ENCODE data around the gene TTLL3.
"Not testable (repeated sequence)": the region's sequence is repeated elsewhere in the genome, so short reads cannot be mapped to it uniquely, and the experiment has no call there.

Gene TTLL3

GRCh38 chr3:9809615-9810432, at the start of gene TTLL3:
TTLL3 (plus strand) TSS chr3:9810262; CDS start chr3:9810662, 400 bp downstream.
- no peak for DNase-seq (ENCODE audit: low read depth in 3 of 3)

- no peak for DNase-seq (ENCODE audit: low read depth in 3 of 3)
Observed at GRCh38 chr3:9760779-9761505, 49.1 kb upstream of the TTLL3 start.

GRCh38 chr3:9761919-9762318, 48.1 kb upstream of the TTLL3 start:
- DNase-seq (ENCODE audit: low read depth in 3 of 3), result no peak

DNA sequence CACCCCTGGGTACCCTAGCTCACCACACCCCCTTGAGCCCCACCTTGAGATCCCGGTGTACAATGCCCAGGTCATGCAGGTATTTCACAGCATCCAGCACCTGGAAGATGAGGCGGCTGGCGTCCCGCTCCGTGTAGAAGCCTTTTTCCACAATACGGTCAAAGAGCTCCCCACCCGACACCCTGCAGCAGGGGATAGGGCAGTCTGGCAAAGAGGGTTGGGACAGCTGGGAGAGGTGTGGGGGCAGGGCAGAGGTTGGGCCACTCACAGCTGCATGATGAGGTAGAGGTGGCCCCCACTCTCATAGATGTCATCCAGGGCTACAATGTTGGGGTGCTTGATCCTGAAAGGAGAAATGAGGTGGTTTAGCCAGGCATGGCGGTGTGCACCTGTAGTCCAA, 47.2 kb upstream of the TTLL3 start:
- DNase-seq (ENCODE audit: low read depth in 3 of 3), result no peak

DNA sequence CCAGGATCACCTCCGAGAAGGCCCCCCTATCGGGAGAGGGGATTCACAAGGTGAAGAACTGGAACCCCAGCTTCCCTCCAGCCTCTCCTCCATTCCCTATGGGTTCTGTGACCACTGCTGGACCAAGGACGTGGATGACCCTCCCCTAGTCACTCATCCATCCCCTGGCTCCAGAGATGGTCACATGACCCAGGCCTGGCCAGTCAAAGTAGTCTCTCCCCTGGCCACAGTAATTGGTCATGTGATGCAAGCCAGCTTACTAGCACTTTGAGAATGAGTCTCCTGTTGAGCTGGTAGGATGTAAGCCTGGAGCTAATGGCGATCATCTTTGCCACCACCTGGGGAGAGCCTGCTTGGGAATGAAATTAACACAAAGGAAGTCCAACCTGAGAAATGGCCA, 44.2 kb upstream of the TTLL3 start:
- no peak for DNase-seq (ENCODE audit: low read depth in 3 of 3)

- no peak for DNase-seq (ENCODE audit: low read depth in 3 of 3)
Observed at GRCh38 chr3:9767418-9767817, 42.6 kb upstream of the TTLL3 start.

DNA sequence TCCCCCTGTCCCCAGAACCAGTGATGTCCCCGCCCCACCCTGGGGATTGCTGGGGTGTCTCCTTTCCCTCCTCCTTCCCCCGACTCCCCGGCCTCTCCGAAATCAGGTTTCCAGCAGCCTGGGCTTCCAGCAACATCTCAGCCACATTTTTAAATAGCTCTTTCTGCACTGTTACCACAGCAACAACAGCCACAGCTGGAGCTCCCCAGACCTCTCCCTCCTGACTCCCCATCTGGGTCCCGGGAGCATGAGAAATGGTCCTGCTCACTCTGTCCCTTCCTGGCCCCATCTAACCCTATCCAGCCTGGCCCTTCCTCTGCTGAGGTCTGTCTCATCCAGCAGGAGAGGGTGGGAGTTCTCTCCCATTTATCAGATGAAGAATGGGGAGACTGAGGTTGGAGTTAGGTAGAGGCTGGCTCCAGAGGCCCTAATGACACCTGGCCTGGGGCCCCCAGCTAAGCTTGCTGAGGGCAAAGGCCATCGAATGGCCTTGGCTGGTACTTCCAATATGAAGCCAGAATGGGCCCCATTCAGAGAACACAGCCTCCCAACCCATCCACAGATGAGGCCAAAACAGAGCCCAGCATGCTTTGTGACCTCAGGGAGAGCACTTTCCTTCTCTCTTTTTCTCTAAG, 41.8 kb upstream of the TTLL3 start:
- DNase-seq (ENCODE audit: low read depth in 3 of 3), result no peak

GRCh38 chr3:9769012-9769411, 41.0 kb upstream of the TTLL3 start:
- DNase-seq (ENCODE audit: low read depth in 3 of 3), result no peak

- DNase-seq (ENCODE audit: low read depth in 3 of 3), result peak; percentile 55 to 66 (median 62)
Observed at GRCh38 chr3:9769426-9770275, 40.4 kb upstream of the TTLL3 start, which contains the start of gene CAMK1. CAMK1 (minus strand) TSS chr3:9769947; CDS start chr3:9767749, 2,198 bp downstream.

GRCh38 chr3:9770276-9770812, 39.7 kb upstream of the TTLL3 start:
- no peak for DNase-seq (ENCODE audit: low read depth in 3 of 3)

GRCh38 chr3:9771007-9771406, 39.1 kb upstream of the TTLL3 start:
- DNase-seq (ENCODE audit: low read depth in 3 of 3), result not testable (repeated sequence)

DNA sequence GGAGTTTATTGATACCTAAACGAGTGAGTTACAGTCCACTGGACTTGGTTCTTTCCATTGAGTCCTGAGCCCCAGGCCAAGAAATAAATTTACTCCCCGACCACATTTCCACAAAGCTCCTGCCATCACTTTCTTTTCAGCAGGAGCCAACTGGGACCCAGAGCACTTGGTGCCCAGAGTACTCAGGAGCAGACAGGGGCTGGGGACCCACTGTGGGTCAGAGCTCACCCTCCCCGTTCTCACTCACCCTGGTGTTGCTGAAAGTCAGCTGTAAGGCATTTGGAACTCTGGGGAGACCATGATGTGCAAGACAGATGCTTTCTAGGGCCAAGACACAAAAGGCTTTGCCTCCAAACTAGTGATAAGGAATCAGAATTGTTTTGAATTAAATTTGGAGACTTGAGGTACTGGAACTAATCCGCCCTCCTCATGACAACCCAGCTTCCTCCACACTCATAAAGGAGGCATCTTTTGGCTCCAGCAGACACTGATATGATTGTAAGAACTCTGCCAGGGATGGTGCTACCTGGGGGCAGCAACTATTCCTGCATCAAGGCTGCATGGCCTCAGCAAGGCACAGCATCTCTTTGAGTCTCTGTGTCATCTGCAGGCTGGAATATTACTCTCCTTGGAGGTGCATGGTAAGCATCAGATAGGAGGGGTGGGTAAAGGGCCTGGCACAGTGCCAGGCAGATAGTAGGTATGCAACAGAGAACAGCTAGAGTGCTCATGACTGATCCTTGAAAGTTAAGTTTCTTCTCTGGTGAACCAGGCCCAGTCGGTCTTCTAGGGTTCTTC, 33.0 kb upstream of the TTLL3 start:
- DNase-seq (ENCODE audit: low read depth in 3 of 3), result no peak

DNA sequence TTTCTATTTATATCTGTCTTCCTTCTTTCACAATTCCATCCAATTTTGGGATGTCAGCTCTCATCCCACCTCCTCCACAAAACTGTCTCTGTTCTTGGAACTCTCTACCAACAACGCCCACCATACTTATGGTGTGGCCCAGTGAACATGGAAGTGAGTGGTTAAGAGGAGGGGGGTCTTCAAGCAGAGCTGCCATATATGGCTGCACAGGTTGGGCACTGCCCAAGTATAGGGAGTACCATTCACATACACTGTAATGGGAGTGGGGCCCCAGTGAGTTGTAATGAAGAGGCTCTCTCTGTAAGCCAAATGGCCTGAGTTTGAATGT, 32.4 kb upstream of the TTLL3 start:
- peak in 1 of 3 donors; percentile 23 for DNase-seq (ENCODE audit: low read depth in 3 of 3)

DNA sequence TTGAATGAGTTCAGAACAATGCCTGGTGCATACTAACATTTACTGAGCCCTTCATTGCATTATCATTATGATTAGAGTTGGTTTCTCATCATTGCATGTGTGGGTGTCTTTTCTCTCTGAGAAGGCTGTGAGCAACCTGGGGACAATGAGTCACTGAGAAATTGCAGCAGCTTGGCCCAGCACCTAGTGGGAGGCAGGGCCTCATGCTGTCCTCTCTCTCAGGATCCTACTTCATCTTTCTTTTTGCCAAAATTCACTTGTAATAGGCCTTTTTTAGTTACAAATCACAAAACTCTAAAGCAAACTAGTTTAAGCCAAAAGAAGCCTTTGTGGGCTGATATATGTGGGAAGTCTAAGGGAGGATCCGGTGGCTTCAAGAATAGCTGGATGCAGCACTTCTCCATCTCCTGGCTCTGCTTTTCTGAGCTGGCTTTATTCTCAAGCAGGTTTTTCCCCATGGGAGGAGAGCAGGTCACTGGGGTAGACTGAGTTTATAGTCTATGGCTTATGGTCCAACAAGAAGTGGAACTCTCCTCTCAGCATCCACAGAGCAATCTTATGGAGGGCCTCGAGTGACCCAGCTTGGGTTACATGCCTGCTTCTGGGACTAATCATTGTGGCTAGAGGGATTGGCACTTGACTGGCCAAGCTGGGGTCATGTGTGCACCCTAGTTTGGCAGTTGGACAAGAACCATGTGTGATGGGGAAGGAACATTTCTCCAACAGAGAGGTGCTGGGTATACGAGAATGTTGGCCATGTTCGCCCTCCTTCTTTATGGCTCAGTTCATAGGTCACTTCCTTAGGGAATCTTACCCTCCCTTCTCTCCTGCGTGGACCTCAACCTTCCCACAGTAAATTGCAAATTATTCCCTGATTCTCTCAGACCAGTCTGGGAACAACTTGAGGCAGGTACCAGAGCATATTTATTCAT, 31.7 kb upstream of the TTLL3 start:
- peak; percentile 51 to 69 (median 61) for DNase-seq (ENCODE audit: low read depth in 3 of 3)

- DNase-seq (ENCODE audit: low read depth in 3 of 3), result no peak
Observed at GRCh38 chr3:9779075-9779593, 30.9 kb upstream of the TTLL3 start.

- DNase-seq (ENCODE audit: low read depth in 3 of 3), result peak in 1 of 3 donors; percentile 30
Observed at GRCh38 chr3:9779721-9780457, 30.2 kb upstream of the TTLL3 start.

GRCh38 chr3:9780458-9780812, 29.6 kb upstream of the TTLL3 start:
- DNase-seq (ENCODE audit: low read depth in 3 of 3), result no peak

GRCh38 chr3:9780910-9781309, 29.2 kb upstream of the TTLL3 start:
- DNase-seq (ENCODE audit: low read depth in 3 of 3), result no peak

GRCh38 chr3:9781551-9781950, 28.5 kb upstream of the TTLL3 start:
- no peak for DNase-seq (ENCODE audit: low read depth in 3 of 3)

All from stimulated activated CD4-positive, alpha-beta T cell treated with anti-CD3 and anti-CD28 coated beads, TNF-alpha, amount 100 ng/mL, for 48 hours (primary cell).